Common myeloid progenitor, CD34-positive (primary cell): ENCODE data around the gene KRT86.

Source experiments
- CTCF ChIA-PET: fragments of 350-600 bp; sonication (Branson Sonifier 250); formaldehyde crosslinking; loops from one replicate; lab custom pipeline; 2021; ENCODE audit warnings: antibody characterized with exemption; lab: Charles Lee
- POLR2A ChIA-PET: fragments of 350-600 bp; sonication (Branson Sonifier 250); formaldehyde crosslinking; loops from one replicate; lab custom pipeline; 2021; ENCODE audit warnings: antibody characterized with exemption; lab: Charles Lee
- DNase-seq, 3 donors: peaks; one replicate each; pipeline versions ENCODE4 v3.0.0 to v3.0.0-alpha.2; 2013
- H3K27ac ChIP-seq, 2 experiments: 1 replicate in 1 of 2; 2 replicates in 1 of 2; pipeline ENCODE4 v1.7.0; 2013; ENCODE audit warnings: inconsistent platforms in 2 of 2, low read length in 2 of 2, mild to moderate bottlenecking in 2 of 2, low read depth in 1 of 2, moderate library complexity in 1 of 2; ENCODE audit not compliant: severe bottlenecking in 2 of 2, insufficient read depth in 1 of 2, poor library complexity in 1 of 2
- H3K27me3 ChIP-seq, 5 experiments: replicated peaks in 2 of 5; 1 replicate in 3 of 5; 2 replicates in 2 of 5; pipeline versions ENCODE4 v1.6.1 to v1.7.0; 2013; ENCODE audit warnings: low read length in 4 of 5, mild to moderate bottlenecking in 2 of 5, moderate library complexity in 2 of 5, inconsistent platforms in 1 of 5; ENCODE audit not compliant: insufficient read depth in 5 of 5, control insufficient read depth in 4 of 5
- H3K36me3 ChIP-seq, 4 experiments: 1 replicate in 2 of 4; 2 replicates in 2 of 4; pipeline versions ENCODE4 v1.6.1 to v1.7.0; 2013; ENCODE audit warnings: low read length in 3 of 4, control low read depth in 1 of 4, mild to moderate bottlenecking in 1 of 4; ENCODE audit not compliant: control insufficient read depth in 4 of 4, insufficient read depth in 4 of 4
- H3K4me1 ChIP-seq, 4 experiments: 1 replicate in 3 of 4; 2 replicates in 1 of 4; pipeline versions ENCODE4 v1.6.1 to v1.7.1; 2013; ENCODE audit warnings: low read length in 3 of 4, mild to moderate bottlenecking in 3 of 4, control low read depth in 1 of 4, inconsistent platforms in 1 of 4, moderate library complexity in 1 of 4; ENCODE audit not compliant: control insufficient read depth in 4 of 4, insufficient read depth in 4 of 4; ENCODE audit errors: control extremely low read depth in 1 of 4
- H3K4me3 ChIP-seq, 7 experiments: 1 replicate in 4 of 7; 2 replicates in 3 of 7; pipeline versions ENCODE4 v1.5.1 to v1.7.0; 2013; ENCODE audit warnings: mild to moderate bottlenecking in 7 of 7, low read length in 6 of 7, moderate library complexity in 6 of 7, inconsistent platforms in 2 of 7, low read depth in 2 of 7, control low read depth in 1 of 7; ENCODE audit not compliant: insufficient read depth in 4 of 7, control insufficient read depth in 1 of 7; ENCODE audit errors: extremely low read depth in 1 of 7
- H3K9me3 ChIP-seq, 5 experiments: 1 replicate in 4 of 5; 2 replicates in 1 of 5; pipeline versions ENCODE4 v1.6.1 to v1.7.1; 2013; ENCODE audit warnings: low read length in 4 of 5, mild to moderate bottlenecking in 2 of 5, inconsistent platforms in 1 of 5, low read depth in 1 of 5, moderate library complexity in 1 of 5; ENCODE audit not compliant: control insufficient read depth in 4 of 5, insufficient read depth in 2 of 5; ENCODE audit errors: control extremely low read depth in 1 of 5
- WGBS: methylation state at CpG from one replicate; pipeline ENCODE4 v1.1.5; 2013; ENCODE audit not compliant: insufficient coverage; 5-methylcytosine and 5-hydroxymethylcytosine counted together

Gene KRT86

GRCh38 chr12:52279422-52280318, 5.2 kb downstream of the KRT86 start:
- H3K27ac ChIP-seq: no peak overlapping the region
- no peaks in the 10 kb centered on the region for H3K36me3 ChIP-seq
- WGBS: 82% methylated on average over 6 of the region's 14 CpGs
- POLR2A ChIA-PET: no interaction called here
- CTCF ChIA-PET: interaction anchor here (0.6 to 9.0 kb wide), 34 partner anchors 7 to 721 kb away, joined by 3 to 133 read pairs (median 5); partner anchors contain the start of gene KRT7
- no peak for DNase-seq
- H3K4me1 ChIP-seq: peaks cover 0 to 7% (median 0%) of the 10 kb centered on the region in 4 experiments
- no peaks in the 10 kb centered on the region for H3K9me3 ChIP-seq
- H3K27me3 ChIP-seq: peaks cover 0 to 20% (median 10%) of the 10 kb centered on the region in 5 experiments
- no peak overlapping the region for H3K4me3 ChIP-seq

GRCh38 chr12:52280319-52280795, 5.9 kb downstream of the KRT86 start:
- POLR2A ChIA-PET: no interaction called here
- peaks cover 0 to 7% (median 0%) of the 10 kb centered on the region in 4 experiments for H3K4me1 ChIP-seq
- CTCF ChIA-PET: interaction anchor here (1.0 to 9.0 kb wide), 16 partner anchors 10 to 120 kb away, joined by 3 to 133 read pairs (median 12); no protein-coding TSS in a partner anchor
- no peaks in the 10 kb centered on the region for H3K9me3 ChIP-seq
- 100% methylated on average over 2 of the region's 3 CpGs for WGBS
- H3K27me3 ChIP-seq: peaks cover 0 to 20% (median 10%) of the 10 kb centered on the region in 5 experiments
- no peak overlapping the region for H3K4me3 ChIP-seq
- no peak for DNase-seq
- no peaks in the 10 kb centered on the region for H3K36me3 ChIP-seq
- no peak overlapping the region for H3K27ac ChIP-seq

GRCh38 chr12:52280796-52281560, 6.5 kb downstream of the KRT86 start:
- WGBS: 93% methylated on average over 3 of the region's 4 CpGs
- no peaks in the 10 kb centered on the region for H3K36me3 ChIP-seq
- CTCF ChIA-PET: interaction anchor here (1.5 to 9.0 kb wide), 8 partner anchors 13 to 67 kb away, joined by 3 to 133 read pairs (median 30); no protein-coding TSS in a partner anchor
- no peak for DNase-seq
- H3K9me3 ChIP-seq: no peaks in the 10 kb centered on the region
- POLR2A ChIA-PET: interaction anchor here (0.6 kb wide), 1 partner anchor 1146 kb away, joined by 4 read pairs; no protein-coding TSS in a partner anchor
- no peak overlapping the region for H3K27ac ChIP-seq
- H3K27me3 ChIP-seq: peaks cover 0 to 16% (median 10%) of the 10 kb centered on the region in 5 experiments
- no peak overlapping the region for H3K4me3 ChIP-seq
- peaks cover 0 to 7% (median 0%) of the 10 kb centered on the region in 4 experiments for H3K4me1 ChIP-seq

GRCh38 chr12:52284562-52285171, 10.2 kb downstream of the KRT86 start:
- H3K27me3 ChIP-seq: peaks cover 0 to 4% (median 1%) of the 10 kb centered on the region in 5 experiments
- POLR2A ChIA-PET: no interaction called here
- H3K4me3 ChIP-seq: no peak overlapping the region
- no peak for DNase-seq
- H3K27ac ChIP-seq: no peak overlapping the region
- H3K4me1 ChIP-seq: peaks cover 0 to 14% (median 11%) of the 10 kb centered on the region in 4 experiments
- CTCF ChIA-PET: interaction anchor here (0.6 to 5.0 kb wide), 13 partner anchors 9 to 613 kb away, joined by 3 to 45 read pairs (median 3); partner anchors contain the start of gene KRT86
- no peaks in the 10 kb centered on the region for H3K9me3 ChIP-seq
- H3K36me3 ChIP-seq: no peaks in the 10 kb centered on the region
- WGBS: no CpG with 5 or more reads among the region's 4 CpGs

- no peak overlapping the region for H3K27ac ChIP-seq
Observed at GRCh38 chr12:52285172-52285745, 10.8 kb downstream of the KRT86 start.

GRCh38 chr12:52285851-52286530, 11.5 kb downstream of the KRT86 start:
- no peak for DNase-seq
- Histone ChIP-seq H3K9me3 (no peaks in the 10 kb centered on the region), H3K4me3 (no peak overlapping the region), H3K27ac (no peak overlapping the region), H3K36me3 (no peaks in the 10 kb centered on the region), H3K4me1 (peaks cover 0 to 14% (median 11%) of the 10 kb centered on the region in 4 experiments), H3K27me3 (no peaks in the 10 kb centered on the region)
- WGBS: 93% methylated on average over 23 of the region's 24 CpGs
- CTCF ChIA-PET: interaction anchor here (0.7 to 5.0 kb wide), 8 partner anchors 8 to 48 kb away, joined by 3 to 45 read pairs (median 6); no protein-coding TSS in a partner anchor
- POLR2A ChIA-PET: no interaction called here

More at GRCh38 chr12:52285172-52285745, 10.8 kb downstream of the KRT86 start:
- DNase-seq: no peak
- POLR2A ChIA-PET: no interaction called here
- Histone ChIP-seq H3K36me3 (no peaks in the 10 kb centered on the region), H3K27me3 (peaks cover 0 to under 1% (median 0%) of the 10 kb centered on the region in 5 experiments), H3K9me3 (no peaks in the 10 kb centered on the region), H3K4me3 (no peak overlapping the region), H3K4me1 (peaks cover 0 to 14% (median 11%) of the 10 kb centered on the region in 4 experiments)
- WGBS: 83% methylated on average over 1 of the region's 2 CpGs
- CTCF ChIA-PET: interaction anchor here (0.6 to 5.0 kb wide), 11 partner anchors 9 to 613 kb away, joined by 3 to 45 read pairs (median 4); partner anchors contain the start of gene KRT86
